T-helper 1 cell treated with Interleukin-12 subunit alpha and Interleukin-12 subunit beta and Interleukin-4 antibody, amounts not matched to agents 30 ng/mL and 1 ng/mL, for 36 hours (primary cell): Measurements from ENCODE around the gene IFIT3. TPM values are rescaled to one million over a fixed set of nuclear protein-coding genes. Genes with fewer than 3 reads are reported as not detected.
"Not testable (repeated sequence)": the region's sequence is repeated elsewhere in the genome, so short reads cannot be mapped to it uniquely, and the experiment has no call there.

Experiments
- intact Hi-C: fragments of 100-400 bp; cut with micrococcal nuclease; formaldehyde crosslinking; loops from one replicate; pipeline ENCODE4 v1.15.1; 2024
- total RNA-seq: library from RNA; stranded (reverse); gene quantifications from 2 replicates; pipeline ENCODE4 v1.2.3, GENCODE V29; 2022

The IFIT3 gene
- total RNA-seq, 1 donor from 2014 or later = 11.2 TPM

GRCh38 chr10:89303161-89303560, 24.6 kb upstream of the IFIT3 start:
- intact Hi-C loops = loop anchor here (2.0 kb wide), 1 partner anchor 66 kb away; no protein-coding TSS in a partner anchor

GRCh38 chr10:89304026-89304425, 23.8 kb upstream of the IFIT3 start:
- intact Hi-C loops = no loop called here

- intact Hi-C loops = no loop called here
Observed at GRCh38 chr10:89304446-89304845, 23.4 kb upstream of the IFIT3 start.

GRCh38 chr10:89304925-89305324, 22.9 kb upstream of the IFIT3 start:
- intact Hi-C loops = no loop called here

- intact Hi-C loops = no loop called here
Observed at GRCh38 chr10:89305766-89306433, 21.9 kb upstream of the IFIT3 start.

GRCh38 chr10:89306434-89307268, 21.1 kb upstream of the IFIT3 start:
- intact Hi-C loops = no loop called here

GRCh38 chr10:89307269-89307577, 20.6 kb upstream of the IFIT3 start:
- intact Hi-C loops = no loop called here

GRCh38 chr10:89308266-89308665, 19.5 kb upstream of the IFIT3 start:
- intact Hi-C loops = no loop called here

GRCh38 chr10:89308736-89309135, 19.1 kb upstream of the IFIT3 start:
- intact Hi-C loops = no loop called here

- intact Hi-C loops = no loop called here
Observed at GRCh38 chr10:89309156-89310055, 18.4 kb upstream of the IFIT3 start.

- intact Hi-C loops = no loop called here
Observed at GRCh38 chr10:89310056-89310893, 17.5 kb upstream of the IFIT3 start.

GRCh38 chr10:89312973-89313372, 14.8 kb upstream of the IFIT3 start:
- intact Hi-C loops = no loop called here

GRCh38 chr10:89314676-89315075, 13.1 kb upstream of the IFIT3 start:
- intact Hi-C loops = no loop called here

- intact Hi-C loops = not testable (repeated sequence)
Observed at GRCh38 chr10:89318047-89318446, 9.8 kb upstream of the IFIT3 start.

GRCh38 chr10:89325081-89325480, 2.7 kb upstream of the IFIT3 start:
- intact Hi-C loops = not testable (repeated sequence)

- intact Hi-C loops = not testable (repeated sequence)
Observed at GRCh38 chr10:89325856-89326255, 1.9 kb upstream of the IFIT3 start.

- intact Hi-C loops = no loop called here
Observed at GRCh38 chr10:89329151-89329550, 1.4 kb downstream of the IFIT3 start.

GRCh38 chr10:89330014-89330413, 2.2 kb downstream of the IFIT3 start:
- intact Hi-C loops = not testable (repeated sequence)

- intact Hi-C loops = no loop called here
Observed at GRCh38 chr10:89330537-89331212, 2.9 kb downstream of the IFIT3 start.

GRCh38 chr10:89331487-89332122, 3.8 kb downstream of the IFIT3 start:
- intact Hi-C loops = loop anchor here (1.0 kb wide), 3 partner anchors 29 to 247 kb away; partner anchors contain the start of genes IFIT2 and LIPA
